Liver (tissue), 9 donors: ENCODE data around the gene CDC42EP3. TPM values are rescaled to one million over a fixed set of nuclear protein-coding genes. Genes with fewer than 3 reads are reported as not detected.

Source experiments
- DNase-seq: peaks from one replicate; pipeline ENCODE4 v3.0.0-alpha.2; 2017; ENCODE audit warnings: low spot score
- H3K27ac ChIP-seq, 2 donors: one replicate each; pipeline ENCODE4 v1.7.0; 2013; ENCODE audit warnings: inconsistent platforms in 2 of 2, low read length in 2 of 2, control low read depth in 1 of 2, low read depth in 1 of 2, mild to moderate bottlenecking in 1 of 2
- H3K27me3 ChIP-seq, 4 donors: one replicate each; pipeline versions ENCODE4 v1.6.1 to v1.7.0; 2013; ENCODE audit warnings: low read length in 3 of 4, inconsistent platforms in 1 of 4, mild to moderate bottlenecking in 1 of 4, moderate library complexity in 1 of 4; ENCODE audit not compliant: control insufficient read depth in 4 of 4, insufficient read depth in 4 of 4
- H3K36me3 ChIP-seq, 4 donors: one replicate each; pipeline versions ENCODE4 v1.6.1 to v1.7.0; 2013; ENCODE audit warnings: low read length in 3 of 4, mild to moderate bottlenecking in 3 of 4, low read depth in 1 of 4, moderate library complexity in 1 of 4; ENCODE audit not compliant: control insufficient read depth in 4 of 4, insufficient read depth in 3 of 4
- H3K4me1 ChIP-seq, 4 donors: one replicate each; pipeline versions ENCODE4 v1.6.1 to v1.7.0; 2013; ENCODE audit warnings: low read length in 3 of 4, mild to moderate bottlenecking in 3 of 4, moderate library complexity in 1 of 4; ENCODE audit not compliant: control insufficient read depth in 4 of 4, insufficient read depth in 4 of 4
- H3K4me3 ChIP-seq, 3 donors: one replicate each; pipeline versions ENCODE4 v1.6.1 to v1.7.0; 2013; ENCODE audit warnings: low read length in 3 of 3, control low read depth in 1 of 3, low read depth in 1 of 3, mild to moderate bottlenecking in 1 of 3
- H3K9ac ChIP-seq, 2 donors: one replicate each; pipeline ENCODE4 v1.7.0; 2013; ENCODE audit warnings: low read length in 2 of 2, mild to moderate bottlenecking in 2 of 2, moderate library complexity in 2 of 2, control low read depth in 1 of 2, low read depth in 1 of 2
- H3K9me3 ChIP-seq, 4 donors: one replicate each; pipeline versions ENCODE4 v1.6.1 to v1.7.0; 2013; ENCODE audit warnings: low read length in 3 of 4; ENCODE audit not compliant: control insufficient read depth in 4 of 4
- EGR1 ChIP-seq, 2 donors: IDR thresholded peaks; 2 replicates each; pipeline ENCODE4 v1.6.1; 2016 to 2018; ENCODE audit warnings: antibody characterized with exemption in 2 of 2, low read depth in 2 of 2
- FOXA1 ChIP-seq: IDR thresholded peaks from 2 replicates; pipeline ENCODE4 v1.6.1; 2016; ENCODE audit warnings: antibody characterized with exemption
- FOXA2 ChIP-seq: IDR thresholded peaks from 2 replicates; pipeline ENCODE4 v1.6.1; 2016; ENCODE audit warnings: antibody characterized with exemption
- GABPA ChIP-seq, 2 donors: IDR thresholded peaks in 1 of 2; conservative IDR thresholded peaks in 1 of 2; 2 replicates each; pipeline ENCODE4 v1.6.1; 2016; ENCODE audit warnings: antibody characterized with exemption in 2 of 2, mild to moderate bottlenecking in 1 of 2, moderate library complexity in 1 of 2
- HNF4A ChIP-seq, 2 donors: conservative IDR thresholded peaks; 2 replicates each; pipeline ENCODE4 v1.6.1; 2016; ENCODE audit warnings: antibody characterized with exemption in 2 of 2, mild to moderate bottlenecking in 2 of 2
- HNF4G ChIP-seq: IDR thresholded peaks from 2 replicates; pipeline ENCODE4 v1.6.1; 2016; ENCODE audit warnings: antibody characterized with exemption
- JUND ChIP-seq, 2 donors: IDR thresholded peaks; 2 replicates each; pipeline ENCODE4 v1.6.1; 2016; ENCODE audit warnings: antibody characterized with exemption in 2 of 2
- NR2F2 ChIP-seq: IDR thresholded peaks from 2 replicates; pipeline ENCODE4 v1.6.1; 2016; ENCODE audit warnings: antibody characterized with exemption
- RAD21 ChIP-seq, 2 donors: IDR thresholded peaks; 2 replicates each; pipeline ENCODE4 v1.6.1; 2016; ENCODE audit warnings: antibody characterized with exemption in 2 of 2, mild to moderate bottlenecking in 2 of 2
- RXRA ChIP-seq, 2 donors: IDR thresholded peaks; 2 replicates each; pipeline ENCODE4 v1.6.1; 2017 to 2018; ENCODE audit warnings: antibody characterized with exemption in 2 of 2, mild to moderate bottlenecking in 1 of 2
- SP1 ChIP-seq: IDR thresholded peaks from 2 replicates; pipeline ENCODE4 v1.6.1; 2018; ENCODE audit warnings: antibody characterized with exemption, mild to moderate bottlenecking
- TAF1 ChIP-seq: conservative IDR thresholded peaks from 2 replicates; pipeline ENCODE4 v1.6.1; 2016; ENCODE audit warnings: antibody characterized with exemption, mild to moderate bottlenecking
- YY1 ChIP-seq: IDR thresholded peaks from 2 replicates; pipeline ENCODE4 v1.6.1; 2016; ENCODE audit warnings: antibody characterized with exemption, mild to moderate bottlenecking
- WGBS: extraction: QIAGEN DNeasy Blood & Tissue Kit; methylation state at CpG from one replicate; pipeline ENCODE4 v1.1.7; 2013; 5-methylcytosine and 5-hydroxymethylcytosine counted together
- polyA plus RNA-seq, 2 donors: library from polyadenylated mRNA; stranded (reverse) in 1 of 2; unstranded in 1 of 2; fragments of 200-250 nt in 1 of 2; fragments of >200 nt in 1 of 2; fragmentation: Nextera tagmentation in 1 of 2; extraction: Ambion mirVana in 1 of 2; gene quantifications; one replicate each; pipeline versions ENCODE4 v1.2.1 to v1.2.3, GENCODE V29; 2013 to 2015
- total RNA-seq, 2 donors: library from RNA; depleted of rRNA; stranded (reverse); fragments of >200 nt; gene quantifications; one replicate each; pipeline ENCODE4 v1.2.3, GENCODE V29; 2014
- TF ChIP-seq, protein P1 (sequence below): IDR thresholded peaks from 2 replicates; pipeline ENCODE4 v1.6.1; 2016; ENCODE audit warnings: antibody characterized with exemption
- TF ChIP-seq, protein P2 (sequence below): IDR thresholded peaks from 2 replicates; pipeline ENCODE4 v1.6.1; 2016; ENCODE audit warnings: antibody characterized with exemption
- TF ChIP-seq, protein P3 (sequence below): IDR thresholded peaks from 2 replicates; pipeline ENCODE4 v1.6.1; 2016; ENCODE audit warnings: antibody characterized with exemption
- TF ChIP-seq, protein P4 (sequence below): IDR thresholded peaks from 2 replicates; pipeline ENCODE4 v1.6.1; 2016; ENCODE audit warnings: antibody characterized with exemption, mild to moderate bottlenecking
- TF ChIP-seq, protein P5 (sequence below): fragments of 150-350 bp; IDR thresholded peaks from 2 replicates; pipeline ENCODE4 v1.5.1; 2017; ENCODE audit warnings: improper control_type of control experiment, low read depth, low read length; ENCODE audit not compliant: missing input control
- donor health status: healthy.
- donor health status: healthy.
- donor health status: healthy.
- donor health status: healthy.
- donor health status: healthy.

The CDC42EP3 gene
- total and polyA plus RNA-seq, 4 donors, result 2.5 to 4.1 (median 3.3) TPM

DNA sequence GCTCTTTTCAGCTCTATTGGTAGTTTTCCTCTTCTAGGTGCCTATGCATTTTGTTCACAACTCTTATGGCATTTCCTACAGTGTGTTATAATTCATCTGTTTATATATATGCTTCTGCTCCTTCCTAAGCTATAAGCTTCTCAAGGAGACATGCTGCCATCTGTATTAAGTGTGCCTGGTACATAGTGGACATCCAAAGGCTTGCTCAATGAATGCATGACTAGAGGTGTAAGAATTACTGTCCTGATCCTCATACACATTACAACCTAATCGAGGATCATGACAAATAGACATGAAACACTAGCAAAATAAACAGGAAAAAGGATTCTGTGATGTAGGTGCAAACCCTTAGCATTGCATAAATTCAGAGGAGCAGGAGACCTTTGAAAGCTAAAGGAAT lies 50.2 kb downstream of the CDC42EP3 start:
- no peaks in the 10 kb centered on the region for H3K9me3 ChIP-seq
- DNase-seq, result no peak
- H3K9ac ChIP-seq, result no peak overlapping the region
- no peak overlapping the region for H3K4me3 ChIP-seq
- TF ChIP-seq SP1 (no peak), NR2F2 (no peak), GABPA (IDR thresholded peaks at IDR 0.05 in 1 of 2, conservative IDR thresholded peaks at IDR 0.05 in 1 of 2) (no peak), TAF1 (no peak), FOXA2 (no peak), RAD21 (IDR thresholded peaks at IDR 0.05) (no peak), EGR1 (IDR thresholded peaks at IDR 0.05; ENCODE audit: low read depth in 2 of 2) (no peak), HNF4A (conservative IDR thresholded peaks at IDR 0.05) (no peak), HNF4G (no peak), JUND (IDR thresholded peaks at IDR 0.05) (no peak), FOXA1 (no peak), YY1 (no peak), RXRA (IDR thresholded peaks at IDR 0.05) (no peak)
- TF ChIP-seq, protein P1, sequence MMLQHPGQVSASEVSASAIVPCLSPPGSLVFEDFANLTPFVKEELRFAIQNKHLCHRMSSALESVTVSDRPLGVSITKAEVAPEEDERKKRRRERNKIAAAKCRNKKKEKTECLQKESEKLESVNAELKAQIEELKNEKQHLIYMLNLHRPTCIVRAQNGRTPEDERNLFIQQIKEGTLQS, result no peak
- TF ChIP-seq, protein P2, sequence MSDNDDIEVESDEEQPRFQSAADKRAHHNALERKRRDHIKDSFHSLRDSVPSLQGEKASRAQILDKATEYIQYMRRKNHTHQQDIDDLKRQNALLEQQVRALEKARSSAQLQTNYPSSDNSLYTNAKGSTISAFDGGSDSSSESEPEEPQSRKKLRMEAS, result no peak
- TF ChIP-seq, protein P3, sequence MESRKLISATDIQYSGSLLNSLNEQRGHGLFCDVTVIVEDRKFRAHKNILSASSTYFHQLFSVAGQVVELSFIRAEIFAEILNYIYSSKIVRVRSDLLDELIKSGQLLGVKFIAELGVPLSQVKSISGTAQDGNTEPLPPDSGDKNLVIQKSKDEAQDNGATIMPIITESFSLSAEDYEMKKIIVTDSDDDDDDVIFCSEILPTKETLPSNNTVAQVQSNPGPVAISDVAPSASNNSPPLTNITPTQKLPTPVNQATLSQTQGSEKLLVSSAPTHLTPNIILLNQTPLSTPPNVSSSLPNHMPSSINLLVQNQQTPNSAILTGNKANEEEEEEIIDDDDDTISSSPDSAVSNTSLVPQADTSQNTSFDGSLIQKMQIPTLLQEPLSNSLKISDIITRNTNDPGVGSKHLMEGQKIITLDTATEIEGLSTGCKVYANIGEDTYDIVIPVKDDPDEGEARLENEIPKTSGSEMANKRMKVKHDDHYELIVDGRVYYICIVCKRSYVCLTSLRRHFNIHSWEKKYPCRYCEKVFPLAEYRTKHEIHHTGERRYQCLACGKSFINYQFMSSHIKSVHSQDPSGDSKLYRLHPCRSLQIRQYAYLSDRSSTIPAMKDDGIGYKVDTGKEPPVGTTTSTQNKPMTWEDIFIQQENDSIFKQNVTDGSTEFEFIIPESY, result no peak
- TF ChIP-seq, protein P4, sequence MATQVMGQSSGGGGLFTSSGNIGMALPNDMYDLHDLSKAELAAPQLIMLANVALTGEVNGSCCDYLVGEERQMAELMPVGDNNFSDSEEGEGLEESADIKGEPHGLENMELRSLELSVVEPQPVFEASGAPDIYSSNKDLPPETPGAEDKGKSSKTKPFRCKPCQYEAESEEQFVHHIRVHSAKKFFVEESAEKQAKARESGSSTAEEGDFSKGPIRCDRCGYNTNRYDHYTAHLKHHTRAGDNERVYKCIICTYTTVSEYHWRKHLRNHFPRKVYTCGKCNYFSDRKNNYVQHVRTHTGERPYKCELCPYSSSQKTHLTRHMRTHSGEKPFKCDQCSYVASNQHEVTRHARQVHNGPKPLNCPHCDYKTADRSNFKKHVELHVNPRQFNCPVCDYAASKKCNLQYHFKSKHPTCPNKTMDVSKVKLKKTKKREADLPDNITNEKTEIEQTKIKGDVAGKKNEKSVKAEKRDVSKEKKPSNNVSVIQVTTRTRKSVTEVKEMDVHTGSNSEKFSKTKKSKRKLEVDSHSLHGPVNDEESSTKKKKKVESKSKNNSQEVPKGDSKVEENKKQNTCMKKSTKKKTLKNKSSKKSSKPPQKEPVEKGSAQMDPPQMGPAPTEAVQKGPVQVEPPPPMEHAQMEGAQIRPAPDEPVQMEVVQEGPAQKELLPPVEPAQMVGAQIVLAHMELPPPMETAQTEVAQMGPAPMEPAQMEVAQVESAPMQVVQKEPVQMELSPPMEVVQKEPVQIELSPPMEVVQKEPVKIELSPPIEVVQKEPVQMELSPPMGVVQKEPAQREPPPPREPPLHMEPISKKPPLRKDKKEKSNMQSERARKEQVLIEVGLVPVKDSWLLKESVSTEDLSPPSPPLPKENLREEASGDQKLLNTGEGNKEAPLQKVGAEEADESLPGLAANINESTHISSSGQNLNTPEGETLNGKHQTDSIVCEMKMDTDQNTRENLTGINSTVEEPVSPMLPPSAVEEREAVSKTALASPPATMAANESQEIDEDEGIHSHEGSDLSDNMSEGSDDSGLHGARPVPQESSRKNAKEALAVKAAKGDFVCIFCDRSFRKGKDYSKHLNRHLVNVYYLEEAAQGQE, result no peak
- TF ChIP-seq, protein P5, sequence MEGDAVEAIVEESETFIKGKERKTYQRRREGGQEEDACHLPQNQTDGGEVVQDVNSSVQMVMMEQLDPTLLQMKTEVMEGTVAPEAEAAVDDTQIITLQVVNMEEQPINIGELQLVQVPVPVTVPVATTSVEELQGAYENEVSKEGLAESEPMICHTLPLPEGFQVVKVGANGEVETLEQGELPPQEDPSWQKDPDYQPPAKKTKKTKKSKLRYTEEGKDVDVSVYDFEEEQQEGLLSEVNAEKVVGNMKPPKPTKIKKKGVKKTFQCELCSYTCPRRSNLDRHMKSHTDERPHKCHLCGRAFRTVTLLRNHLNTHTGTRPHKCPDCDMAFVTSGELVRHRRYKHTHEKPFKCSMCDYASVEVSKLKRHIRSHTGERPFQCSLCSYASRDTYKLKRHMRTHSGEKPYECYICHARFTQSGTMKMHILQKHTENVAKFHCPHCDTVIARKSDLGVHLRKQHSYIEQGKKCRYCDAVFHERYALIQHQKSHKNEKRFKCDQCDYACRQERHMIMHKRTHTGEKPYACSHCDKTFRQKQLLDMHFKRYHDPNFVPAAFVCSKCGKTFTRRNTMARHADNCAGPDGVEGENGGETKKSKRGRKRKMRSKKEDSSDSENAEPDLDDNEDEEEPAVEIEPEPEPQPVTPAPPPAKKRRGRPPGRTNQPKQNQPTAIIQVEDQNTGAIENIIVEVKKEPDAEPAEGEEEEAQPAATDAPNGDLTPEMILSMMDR, result no peak
- no peaks in the 10 kb centered on the region for H3K4me1 ChIP-seq
- no peaks in the 10 kb centered on the region for H3K36me3 ChIP-seq
- H3K27ac ChIP-seq, result no peak overlapping the region
- WGBS, result 81% methylated on average over 1 of the region's 1 CpG
- H3K27me3 ChIP-seq, result no peaks in the 10 kb centered on the region

DNA sequence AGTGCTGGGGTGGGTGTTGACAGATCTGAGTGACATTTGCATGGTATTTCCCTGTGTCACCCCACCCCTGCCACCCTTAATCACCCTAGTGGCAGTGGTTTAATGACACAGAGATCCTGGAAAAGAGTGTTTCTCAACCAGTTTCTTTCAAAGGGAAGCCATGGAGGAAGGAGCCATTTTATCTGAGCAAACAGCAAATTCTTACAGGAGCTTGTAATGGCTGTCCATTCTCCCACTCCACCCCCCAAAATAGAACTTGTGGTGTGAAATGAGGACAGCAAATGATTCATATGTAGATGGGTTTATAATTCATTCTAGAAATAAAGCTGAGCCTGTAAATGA lies 51.5 kb downstream of the CDC42EP3 start:
- Histone ChIP-seq H3K4me3 (no peak overlapping the region), H3K4me1 (peaks cover 0 to 3% (median 0%) of the 10 kb centered on the region in 4 donors), H3K36me3 (no peaks in the 10 kb centered on the region), H3K9ac (no peak overlapping the region), H3K27ac (no peak overlapping the region), H3K9me3 (no peaks in the 10 kb centered on the region), H3K27me3 (no peaks in the 10 kb centered on the region)
- DNase-seq, result no peak
- TF ChIP-seq RAD21 (IDR thresholded peaks at IDR 0.05), result no peak
- TF ChIP-seq, protein P2, result no peak
- no peak for TF ChIP-seq GABPA (IDR thresholded peaks at IDR 0.05 in 1 of 2, conservative IDR thresholded peaks at IDR 0.05 in 1 of 2)
- TF ChIP-seq HNF4G, result no peak
- TF ChIP-seq, protein P4, result no peak
- TF ChIP-seq FOXA1, result no peak
- TF ChIP-seq NR2F2, result no peak
- TF ChIP-seq JUND (IDR thresholded peaks at IDR 0.05), result no peak
- TF ChIP-seq SP1, result no peak
- TF ChIP-seq TAF1, result no peak
- no peak for TF ChIP-seq HNF4A (conservative IDR thresholded peaks at IDR 0.05)
- TF ChIP-seq, protein P1, result no peak
- TF ChIP-seq EGR1 (IDR thresholded peaks at IDR 0.05; ENCODE audit: low read depth in 2 of 2), result no peak
- TF ChIP-seq YY1, result no peak
